Cardiac muscle cell (in vitro differentiated cells and primary cell): Measurements from ENCODE around the gene AQP12B. TPM values are rescaled to one million over a fixed set of nuclear protein-coding genes. Genes with fewer than 3 reads are reported as not detected.

Experiments used
- DNase-seq, 2 donors: peaks; one replicate each; pipeline versions ENCODE4 v3.0.0 to v3.0.0-alpha.2; 2010 to 2017; ENCODE audit warnings: low read depth in 1 of 2, low spot score in 1 of 2
- H3K27ac ChIP-seq: fragments of 200-600 bp; sonication (generic); 2 replicates; pipeline ENCODE4 v1.5.1; 2016
- H3K27me3 ChIP-seq: fragments of 200-600 bp; sonication (generic); 2 replicates; pipeline ENCODE4 v1.6.0; 2016; ENCODE audit warnings: control low read depth
- H3K36me3 ChIP-seq: fragments of 200-600 bp; sonication (generic); 2 replicates; pipeline ENCODE4 v1.5.1; 2016; ENCODE audit warnings: control low read depth
- H3K4me1 ChIP-seq: fragments of 200-600 bp; sonication (generic); 2 replicates; pipeline ENCODE4 v1.8.1; 2017; ENCODE audit warnings: low read depth, mild to moderate bottlenecking, mixed run types
- H3K4me3 ChIP-seq: fragments of 200-600 bp; sonication (generic); 2 replicates; pipeline ENCODE4 v1.5.1; 2016; ENCODE audit warnings: mild to moderate bottlenecking
- H3K9me3 ChIP-seq: fragments of 200-600 bp; sonication (generic); 2 replicates; pipeline ENCODE4 v1.5.1; 2017; ENCODE audit warnings: low read depth, mild to moderate bottlenecking, control low read depth
- CTCF ChIP-seq: IDR thresholded peaks from 2 replicates; pipeline ENCODE4 v1.5.1; 2012; ENCODE audit warnings: low read depth, mild to moderate bottlenecking, low read length
- polyA plus RNA-seq: library from polyadenylated mRNA; unstranded; fragments of >200 nt; fragmentation: Nextera tagmentation; extraction: Ambion mirVana; gene quantifications from 2 replicates; pipeline ENCODE4 v1.2.1, GENCODE V29; 2016
- total RNA-seq: library from RNA; depleted of rRNA; stranded (reverse); fragments of >200 nt; gene quantifications from 2 replicates; pipeline ENCODE4 v1.2.3, GENCODE V29; 2016

AQP12B gene
- total and polyA plus RNA-seq, 2 experiments from 2014 or later, result not detected

- no peaks in the 10 kb centered on the region for H3K4me1 ChIP-seq
- H3K9me3 ChIP-seq, result no peaks in the 10 kb centered on the region
- no peaks in the 10 kb centered on the region for H3K36me3 ChIP-seq
- H3K4me3 ChIP-seq, result no peak overlapping the region
- DNase-seq, result no peak
- TF ChIP-seq CTCF, result no peak
- no peaks in the 10 kb centered on the region for H3K27me3 ChIP-seq
- no peak overlapping the region for H3K27ac ChIP-seq
These were observed 35.1 kb downstream of the AQP12B start for GRCh38 chr2:240647503-240648154.

- Histone ChIP-seq H3K36me3 (no peaks in the 10 kb centered on the region), H3K4me3 (no peak overlapping the region), H3K9me3 (no peaks in the 10 kb centered on the region), H3K4me1 (no peaks in the 10 kb centered on the region), H3K27ac (no peak overlapping the region), H3K27me3 (no peaks in the 10 kb centered on the region)
- no peak for DNase-seq
- TF ChIP-seq CTCF, result no peak
These were observed 35.7 kb downstream of the AQP12B start for GRCh38 chr2:240646900-240647502.

GRCh38 chr2:240646176-240646899, 36.3 kb downstream of the AQP12B start:
- Histone ChIP-seq H3K27me3 (no peaks in the 10 kb centered on the region), H3K36me3 (no peaks in the 10 kb centered on the region)
- no peak for DNase-seq

GRCh38 chr2:240645801-240646175, 36.9 kb downstream of the AQP12B start:
- no peak overlapping the region for H3K27ac ChIP-seq
- no peaks in the 10 kb centered on the region for H3K9me3 ChIP-seq
- no peaks in the 10 kb centered on the region for H3K36me3 ChIP-seq
- H3K27me3 ChIP-seq, result no peaks in the 10 kb centered on the region
- no peaks in the 10 kb centered on the region for H3K4me1 ChIP-seq
- no peak overlapping the region for H3K4me3 ChIP-seq
- no peak for TF ChIP-seq CTCF
- DNase-seq, result no peak

More at GRCh38 chr2:240646176-240646899, 36.3 kb downstream of the AQP12B start:
- no peak for TF ChIP-seq CTCF
- no peak overlapping the region for H3K4me3 ChIP-seq
- H3K4me1 ChIP-seq, result no peaks in the 10 kb centered on the region
- no peak overlapping the region for H3K27ac ChIP-seq
- H3K9me3 ChIP-seq, result no peaks in the 10 kb centered on the region

- TF ChIP-seq CTCF, result no peak
- no peak for DNase-seq
- Histone ChIP-seq H3K27me3 (no peaks in the 10 kb centered on the region), H3K9me3 (no peaks in the 10 kb centered on the region), H3K36me3 (no peaks in the 10 kb centered on the region), H3K4me1 (no peaks in the 10 kb centered on the region), H3K4me3 (no peak overlapping the region), H3K27ac (no peak overlapping the region)
These were observed 37.3 kb downstream of the AQP12B start for GRCh38 chr2:240645346-240645745.
